HG03159 (cell line): ENCODE measurements around the gene SLC25A38.

Experiments
- ATAC-seq: cut with Tn5 transposase; IDR thresholded peaks from one replicate; pipeline ENCODE4 v1.9.1; 2021; ENCODE audit warnings: mild to moderate bottlenecking, moderate library complexity; ENCODE audit not compliant: unreplicated experiment

The SLC25A38 gene

GRCh38 chr3:39376959-39377634 is 6.1 kb upstream of the SLC25A38 start:
- ATAC-seq: no peak

DNA sequence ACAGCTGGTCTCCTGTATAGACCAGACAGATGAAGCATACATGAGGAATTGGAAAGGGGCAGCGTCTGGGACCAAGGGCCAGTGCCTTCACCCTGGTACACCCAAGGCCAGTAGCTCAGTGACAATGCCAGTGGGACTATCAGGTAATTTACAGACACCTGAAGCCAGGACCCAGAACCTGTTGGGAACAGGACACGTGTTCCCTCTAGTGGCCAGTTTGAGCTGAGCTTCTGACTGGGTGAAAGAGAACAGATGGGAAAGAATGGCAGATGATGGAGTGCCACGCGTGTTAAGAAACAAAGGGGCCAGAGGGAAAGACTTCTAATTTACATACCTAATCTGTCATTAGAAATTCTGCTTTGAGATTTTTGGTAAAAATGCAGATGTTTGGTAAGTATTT is 5.1 kb upstream of the SLC25A38 start:
- peak; percentile 76 for ATAC-seq

DNA sequence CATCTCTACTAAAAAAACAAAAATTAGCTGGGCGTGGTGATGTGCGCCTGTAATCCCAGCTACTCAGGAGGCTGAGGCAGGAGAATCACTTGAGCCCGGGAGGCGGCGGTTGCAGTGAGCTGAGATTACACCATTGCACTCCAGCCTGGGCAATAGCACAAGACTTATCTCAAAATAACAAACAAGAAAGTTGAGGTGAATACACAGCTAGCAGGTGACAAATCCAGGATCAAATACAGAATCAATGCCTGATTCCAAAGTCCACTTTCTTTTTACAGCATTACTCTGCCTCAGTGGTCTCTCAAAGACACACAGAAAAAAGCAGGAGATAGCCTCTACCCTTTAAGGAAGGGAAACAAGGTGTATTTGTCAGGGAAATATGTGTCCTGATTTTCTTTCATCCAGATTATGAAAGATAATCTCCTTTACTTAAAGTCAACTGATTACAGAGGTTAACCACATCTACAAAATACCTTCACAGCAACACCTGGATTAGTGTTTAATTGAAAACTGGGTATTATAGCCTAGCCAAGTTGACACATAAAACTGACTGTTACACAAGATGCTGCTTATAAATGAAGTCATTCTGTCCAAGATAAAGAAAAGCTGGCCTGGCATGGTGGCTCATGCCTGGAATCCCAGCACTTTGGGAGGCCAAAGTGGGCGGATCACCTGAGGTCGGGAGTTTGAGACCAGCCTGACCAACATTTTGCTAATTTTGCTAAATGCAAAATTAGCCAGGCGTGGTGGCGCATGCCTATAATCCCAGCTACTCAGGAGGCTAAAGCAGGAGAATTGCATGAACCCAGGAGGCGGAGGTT is 4.0 kb upstream of the SLC25A38 start:
- ATAC-seq: no peak

GRCh38 chr3:39379778-39380155 is 3.4 kb upstream of the SLC25A38 start:
- ATAC-seq: no peak

DNA sequence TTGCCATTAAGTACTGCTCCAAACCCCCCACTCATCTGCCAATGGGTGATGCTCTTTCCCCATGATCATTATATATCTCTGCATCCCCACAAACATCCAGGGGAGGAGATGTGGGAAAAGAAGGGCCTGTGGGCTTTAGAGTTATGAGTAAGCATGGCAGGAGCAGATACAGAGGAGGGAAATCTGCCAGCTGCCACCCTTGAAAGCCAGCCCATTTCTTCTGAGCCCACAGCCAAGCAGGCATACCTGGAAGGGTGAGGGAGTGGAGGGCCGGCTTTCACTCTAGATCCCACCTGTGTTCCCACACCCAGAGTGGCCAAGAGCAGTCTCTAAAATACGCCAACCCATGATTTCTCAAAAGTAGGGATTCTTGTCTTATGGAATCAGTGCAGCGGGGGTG is 1.7 kb upstream of the SLC25A38 start:
- no peak for ATAC-seq

- peak; percentile 73 for ATAC-seq
These were observed 903 bp downstream of the SLC25A38 start for GRCh38 chr3:39383881-39384664.

DNA sequence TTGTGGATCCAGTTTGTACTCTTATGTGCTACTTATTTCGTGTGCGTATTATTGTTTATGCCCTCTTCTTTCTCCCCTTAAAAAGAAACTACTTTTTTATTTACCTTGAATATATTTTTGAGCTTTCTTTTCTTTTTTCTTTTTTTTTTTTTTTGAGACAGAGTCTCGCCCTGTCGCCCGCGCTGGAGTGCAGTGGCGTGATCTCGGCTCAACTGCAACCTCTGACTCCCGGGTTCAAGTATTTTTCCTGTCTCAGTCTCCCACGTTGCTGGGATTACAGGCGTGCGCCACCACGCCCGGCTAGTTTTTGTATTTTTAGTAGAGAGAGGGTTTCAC is 1.5 kb downstream of the SLC25A38 start:
- ATAC-seq: no peak

GRCh38 chr3:39385456-39386090 is 2.4 kb downstream of the SLC25A38 start:
- no peak for ATAC-seq

DNA sequence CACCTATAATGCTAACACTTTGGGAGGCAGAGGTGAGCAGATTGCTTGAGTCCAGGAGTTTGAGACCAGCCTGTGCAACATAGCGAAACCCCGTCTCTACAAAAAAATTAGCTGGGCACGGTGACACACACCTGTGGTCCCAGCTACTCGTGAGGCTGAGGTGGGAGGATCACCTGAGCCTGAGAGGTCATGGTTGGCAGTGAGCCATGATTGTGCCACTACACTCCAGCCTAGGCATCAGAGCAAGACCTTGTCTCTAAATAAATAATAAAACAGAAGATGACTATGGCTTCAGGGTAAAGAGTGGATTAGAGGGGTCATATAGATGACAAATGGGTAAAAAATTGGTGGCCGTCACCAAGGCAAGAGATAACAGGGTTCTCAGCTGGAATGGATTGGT is 3.1 kb downstream of the SLC25A38 start:
- no peak for ATAC-seq

DNA sequence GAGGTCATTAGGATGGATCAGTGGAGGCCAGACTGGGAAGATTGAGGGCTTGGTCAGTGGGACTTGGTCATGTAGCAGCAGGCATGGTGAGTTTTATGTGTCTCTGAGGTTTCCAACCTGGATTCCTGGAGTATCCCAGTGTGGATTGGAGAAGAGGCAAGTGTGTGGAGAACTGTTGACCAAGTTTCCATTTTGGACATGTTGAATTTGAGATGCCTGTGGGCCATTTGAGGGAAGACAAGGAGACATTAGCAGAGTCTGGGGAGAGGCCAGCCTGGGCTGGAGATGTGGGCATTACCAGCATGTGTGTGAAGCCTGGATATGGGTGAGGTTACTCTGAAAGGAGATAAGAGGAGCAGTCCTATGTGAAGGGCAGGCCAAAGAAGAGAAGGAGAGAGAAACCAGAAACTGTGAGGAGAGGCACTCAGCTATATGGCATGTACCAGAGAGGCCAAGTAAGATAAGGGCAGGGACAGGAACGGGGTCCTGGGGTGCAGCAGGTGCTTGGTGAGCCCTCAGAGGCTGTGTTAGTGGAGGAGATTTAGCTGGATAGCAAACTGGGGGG is 4.3 kb downstream of the SLC25A38 start:
- no peak for ATAC-seq

DNA sequence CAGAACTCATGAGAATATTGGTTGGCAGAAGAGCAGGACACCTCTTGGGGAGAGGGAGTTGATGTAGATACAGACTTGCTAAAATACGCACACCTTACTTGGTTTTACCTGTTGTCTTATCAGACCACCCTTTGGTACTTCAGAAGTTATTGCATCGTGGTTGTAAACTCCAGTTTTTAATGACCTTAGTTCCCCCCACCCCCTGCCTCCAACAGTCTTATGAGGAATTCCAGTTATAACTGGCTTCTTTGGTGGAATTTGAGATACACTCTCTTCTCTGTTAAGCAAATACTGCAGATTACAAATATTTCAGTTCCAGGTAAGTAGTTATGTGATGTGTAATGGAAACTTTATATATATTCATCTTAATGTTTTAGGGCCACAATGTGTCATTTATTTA is 5.0 kb downstream of the SLC25A38 start:
- no peak for ATAC-seq

- ATAC-seq: peak; percentile 80
These were observed 5.6 kb downstream of the SLC25A38 start for GRCh38 chr3:39388741-39389248.

DNA sequence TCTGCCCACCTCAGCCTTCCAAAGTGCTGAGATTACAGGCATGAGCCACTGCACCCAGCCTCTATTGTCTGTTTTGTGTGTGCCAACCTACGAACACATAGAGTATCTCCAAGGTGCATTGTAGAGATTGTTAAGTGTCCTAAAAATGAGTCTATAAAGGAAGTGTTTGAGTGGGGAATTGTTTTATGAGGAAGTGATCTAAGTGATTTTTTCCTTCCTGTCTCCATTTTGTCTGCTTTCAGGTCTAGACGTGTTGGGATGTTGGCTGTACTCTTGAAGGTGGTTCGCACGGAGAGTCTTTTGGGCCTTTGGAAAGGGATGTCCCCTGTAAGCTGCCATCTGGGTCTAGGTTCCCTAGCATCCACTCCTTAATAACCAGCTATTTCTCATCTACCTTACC is 7.0 kb downstream of the SLC25A38 start:
- no peak for ATAC-seq

GRCh38 chr3:39396690-39397089 is 13.5 kb downstream of the SLC25A38 start:
- ATAC-seq: no peak

GRCh38 chr3:39398700-39399099 is 15.5 kb downstream of the SLC25A38 start:
- ATAC-seq: no peak

GRCh38 chr3:39401983-39402382 is 18.8 kb downstream of the SLC25A38 start:
- no peak for ATAC-seq

DNA sequence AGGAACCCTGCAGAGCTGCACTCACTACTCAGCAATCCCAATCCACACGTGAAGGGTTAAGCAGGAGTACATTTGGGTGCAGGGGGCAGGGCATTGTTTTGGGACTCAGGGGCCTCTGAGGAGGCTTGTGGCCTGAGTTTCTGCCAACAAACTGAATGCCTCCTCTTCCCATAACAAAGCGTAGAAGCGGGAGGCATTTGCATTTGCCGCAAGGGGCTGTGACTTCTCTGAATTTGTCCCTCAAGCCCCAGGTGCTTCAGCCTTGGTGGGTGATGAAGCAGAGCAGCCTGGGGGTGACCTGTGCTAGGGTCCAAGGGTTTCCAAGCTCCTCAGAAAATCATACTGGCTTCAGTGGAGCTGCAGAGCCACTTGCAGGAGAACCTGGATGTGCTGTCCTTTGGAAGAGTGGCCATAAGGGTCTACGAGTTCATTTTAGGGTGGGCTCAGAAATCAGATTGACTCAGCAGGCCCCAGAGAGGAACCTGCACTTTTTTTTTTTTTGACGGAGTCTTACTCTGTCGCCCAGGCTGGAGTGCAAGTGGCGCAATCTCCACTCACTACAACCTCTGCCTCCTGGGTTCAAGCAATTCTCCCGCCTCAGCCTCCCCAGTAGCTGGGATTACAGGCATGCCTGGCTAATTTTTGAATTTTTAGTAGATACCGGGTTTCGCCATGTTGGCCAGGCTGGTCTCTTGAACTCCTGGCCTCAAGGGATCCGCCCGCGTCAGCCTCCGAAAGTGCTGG is 21.9 kb downstream of the SLC25A38 start:
- no peak for ATAC-seq

DNA sequence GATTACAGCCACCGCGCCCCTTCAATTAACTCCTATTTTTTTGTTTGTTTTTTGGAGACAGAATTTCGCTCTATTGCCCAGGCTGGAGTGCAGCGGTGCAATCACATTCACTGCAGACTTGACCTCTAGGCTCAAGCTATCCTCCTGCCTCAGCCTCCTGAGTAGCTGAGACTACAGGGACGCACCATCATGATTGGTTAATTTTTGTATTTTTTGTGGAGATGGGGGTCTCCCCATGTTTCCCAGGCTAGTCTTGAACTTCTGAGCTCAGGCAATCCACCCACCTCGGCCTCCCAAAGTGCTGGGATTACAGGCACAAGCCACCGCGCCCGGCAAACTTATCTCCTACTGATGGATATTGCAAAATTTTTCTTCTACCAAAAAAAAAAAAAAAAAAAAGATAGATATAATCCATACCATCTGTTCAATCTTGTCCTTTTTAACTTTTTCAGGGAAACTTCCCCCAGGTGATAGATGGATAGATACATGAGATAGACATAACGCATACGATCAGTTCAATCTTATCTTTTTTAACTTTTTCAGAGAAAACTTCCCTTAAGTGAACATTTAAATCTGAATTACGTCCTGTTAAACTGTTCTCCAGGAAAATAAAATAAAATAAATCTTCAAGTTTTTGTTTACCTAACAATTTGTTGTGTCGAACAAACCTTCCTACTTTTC is 22.7 kb downstream of the SLC25A38 start:
- no peak for ATAC-seq
